ENCODE results near the gene SLC10A3.

The SLC10A3 gene, protein sequence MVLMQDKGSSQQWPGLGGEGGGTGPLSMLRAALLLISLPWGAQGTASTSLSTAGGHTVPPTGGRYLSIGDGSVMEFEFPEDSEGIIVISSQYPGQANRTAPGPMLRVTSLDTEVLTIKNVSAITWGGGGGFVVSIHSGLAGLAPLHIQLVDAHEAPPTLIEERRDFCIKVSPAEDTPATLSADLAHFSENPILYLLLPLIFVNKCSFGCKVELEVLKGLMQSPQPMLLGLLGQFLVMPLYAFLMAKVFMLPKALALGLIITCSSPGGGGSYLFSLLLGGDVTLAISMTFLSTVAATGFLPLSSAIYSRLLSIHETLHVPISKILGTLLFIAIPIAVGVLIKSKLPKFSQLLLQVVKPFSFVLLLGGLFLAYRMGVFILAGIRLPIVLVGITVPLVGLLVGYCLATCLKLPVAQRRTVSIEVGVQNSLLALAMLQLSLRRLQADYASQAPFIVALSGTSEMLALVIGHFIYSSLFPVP

DNA sequence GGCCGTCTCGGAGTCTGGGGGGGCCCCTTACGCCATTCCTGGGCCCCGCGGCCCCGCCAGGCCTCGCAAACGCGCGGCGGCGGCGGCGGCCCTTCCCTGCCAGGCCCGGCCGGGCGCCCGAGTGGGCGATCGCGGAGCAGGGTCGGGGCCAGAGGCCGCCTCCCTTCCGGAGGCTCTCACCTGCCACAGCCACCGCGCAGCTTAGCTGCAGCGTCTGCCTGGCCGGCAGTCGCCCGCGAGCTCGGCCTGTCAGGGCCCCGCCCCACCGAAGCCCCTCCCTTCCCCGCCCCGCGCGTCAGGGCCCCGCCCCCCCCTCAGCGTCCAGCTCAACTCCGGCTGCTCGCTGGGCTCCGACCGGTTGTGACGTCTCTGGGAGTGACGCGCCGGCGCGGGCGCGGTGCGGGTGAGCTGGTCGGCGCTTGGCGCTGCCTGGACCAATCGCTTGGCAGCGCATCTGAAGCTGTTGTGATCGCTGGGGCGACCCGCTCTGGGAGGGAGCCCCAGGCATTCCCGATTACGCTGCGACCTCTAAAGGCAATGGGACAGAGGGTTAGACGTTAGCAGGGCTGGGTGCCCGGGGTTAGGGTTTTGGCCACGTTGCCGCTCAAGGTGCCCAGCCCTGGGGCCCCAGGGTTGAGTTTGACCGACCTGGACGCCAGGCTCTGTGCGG is at the start of gene SLC10A3:
SLC10A3 (minus strand) TSS at position 216 of the 670 bp plus-strand sequence. CDS start 1,689 bp downstream, outside the sequence.
- FAIRE-seq (peak; percentile 100), DNase-seq (ENCODE audit: extremely low spot score, insufficient read length, low read depth) (peak; percentile 74)

- FAIRE-seq (no peak), DNase-seq (ENCODE audit: extremely low spot score, insufficient read length, low read depth) (no peak)
Observed at GRCh38 chrX:154539077-154539476, 48.6 kb upstream of the SLC10A3 start.

DNA sequence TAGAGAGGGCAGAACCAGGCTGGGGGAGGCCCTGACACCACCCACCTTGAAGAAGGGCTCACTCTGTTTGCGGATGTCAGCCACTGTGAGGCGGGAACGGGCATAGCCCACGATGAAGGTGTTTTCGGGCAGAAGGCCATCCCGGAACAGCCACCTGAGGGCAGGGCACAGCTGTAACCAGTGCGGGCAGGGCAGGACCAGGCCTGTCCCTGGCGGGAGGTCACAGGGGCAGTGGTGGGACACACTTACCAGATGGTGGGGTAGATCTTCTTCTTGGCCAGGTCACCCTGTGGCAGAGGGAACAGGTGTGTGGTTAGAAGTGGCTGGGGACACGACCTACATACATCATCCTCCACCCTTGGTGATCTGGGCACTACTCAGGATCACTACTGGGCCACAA is 45.5 kb upstream of the SLC10A3 start:
- no peak for FAIRE-seq

DNA sequence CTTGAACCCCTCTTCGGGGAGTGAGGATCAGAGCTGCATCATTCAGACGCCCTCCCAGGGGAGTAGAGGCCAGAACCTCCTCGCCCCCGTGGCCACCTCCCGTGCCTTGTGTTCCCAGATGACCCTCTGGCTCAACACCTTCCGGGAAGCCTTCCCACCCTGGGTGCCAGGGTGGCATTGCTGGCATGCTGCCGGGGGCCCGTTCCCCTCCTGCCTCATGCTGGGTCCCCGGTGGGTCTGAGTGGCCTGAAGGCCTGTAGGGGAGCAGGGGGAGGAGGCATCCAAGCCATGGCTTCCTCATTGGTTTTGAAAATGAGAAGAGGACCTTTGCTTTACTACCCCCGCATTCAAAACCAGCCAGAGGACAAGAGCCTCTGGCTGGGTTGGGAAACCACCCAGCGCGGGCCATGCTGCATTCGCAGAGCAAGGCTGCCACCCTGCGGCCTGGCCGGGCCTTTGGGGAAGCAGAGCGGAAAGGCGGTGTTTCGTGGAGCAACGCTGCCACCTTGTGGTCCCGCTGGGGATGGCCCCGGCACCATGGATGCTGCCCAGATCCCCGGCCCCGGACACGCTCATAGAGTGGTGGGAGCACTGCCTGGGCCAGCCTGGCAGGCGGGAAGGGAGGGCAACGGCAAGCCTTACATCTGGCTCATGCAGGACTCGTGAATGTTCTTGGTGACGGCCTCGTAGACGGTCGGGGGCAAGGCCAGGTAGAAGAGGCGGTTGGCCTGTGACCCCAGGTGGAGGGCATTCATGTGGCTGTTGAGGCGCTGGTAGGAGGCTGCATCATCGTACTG is 44.3 kb upstream of the SLC10A3 start:
- FAIRE-seq = peak; percentile 99
- peak; percentile 58 for DNase-seq (ENCODE audit: extremely low spot score, insufficient read length, low read depth)

More for the DNA sequence above, 45.5 kb upstream of the SLC10A3 start:
- DNase-seq (ENCODE audit: extremely low spot score, insufficient read length, low read depth) = no peak

DNA sequence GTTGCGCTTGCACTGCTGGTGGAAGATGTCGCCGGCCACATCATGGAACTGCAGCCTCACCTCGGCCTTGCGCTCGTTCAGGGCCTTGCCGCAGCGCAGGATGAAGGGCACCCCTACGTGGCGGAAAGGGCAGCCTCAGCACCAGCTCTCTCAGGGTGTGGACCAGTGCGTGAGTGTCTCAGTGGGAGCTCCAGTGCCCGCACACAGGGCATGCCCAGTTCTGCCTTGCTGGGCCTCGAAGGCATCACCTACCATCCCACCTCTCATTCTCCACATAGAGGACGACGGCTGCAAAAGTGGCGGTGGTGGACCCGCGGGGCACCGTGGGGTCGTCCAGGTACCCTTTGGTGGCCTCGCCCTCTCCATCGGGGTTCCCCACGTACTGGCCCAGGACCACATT is 42.3 kb upstream of the SLC10A3 start:
- no peak for FAIRE-seq
- DNase-seq (ENCODE audit: extremely low spot score, insufficient read length, low read depth) = no peak

DNA sequence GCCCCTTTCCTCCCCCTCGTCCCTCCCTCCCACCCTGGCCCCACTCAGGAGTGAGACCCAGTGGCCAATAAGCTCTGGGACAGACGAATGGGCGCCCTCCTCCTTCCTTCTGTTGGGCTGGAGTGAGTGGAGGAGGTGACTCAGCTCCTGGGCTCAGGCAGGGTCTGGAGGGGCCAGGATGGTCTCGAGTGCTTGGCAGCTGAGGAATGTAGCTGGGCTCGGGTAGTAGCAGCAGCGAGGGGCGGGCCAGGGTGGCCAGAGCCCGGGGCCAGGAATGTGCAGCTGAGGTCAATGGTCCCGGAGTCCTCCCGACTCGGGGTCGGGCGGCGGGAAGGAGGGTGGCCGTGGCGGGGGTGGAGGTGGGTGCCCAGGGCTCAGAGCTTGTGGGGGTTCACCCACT is 41.2 kb upstream of the SLC10A3 start:
- FAIRE-seq = no peak

DNA sequence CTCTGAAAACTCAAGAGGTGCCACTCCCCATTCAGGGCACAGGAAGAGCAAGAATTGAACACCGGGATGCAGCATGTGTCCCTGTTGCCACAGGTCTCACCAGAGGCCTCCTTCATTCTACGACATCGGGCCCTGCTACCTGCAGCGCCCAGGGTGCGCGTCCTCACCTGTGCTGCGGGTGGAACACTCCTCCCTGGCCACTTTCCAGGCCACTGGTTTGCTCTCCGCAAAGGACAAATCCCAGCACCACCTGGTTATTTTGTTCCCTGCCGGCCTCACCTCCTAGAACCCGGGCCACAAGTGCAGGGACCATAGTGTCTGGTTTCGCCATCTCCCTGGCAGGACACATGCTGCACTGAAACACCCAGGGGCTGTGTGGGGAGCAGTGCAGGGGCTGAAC is 39.9 kb upstream of the SLC10A3 start:
- DNase-seq (ENCODE audit: extremely low spot score, insufficient read length, low read depth) (no peak), FAIRE-seq (no peak)

More for the DNA sequence above, 41.2 kb upstream of the SLC10A3 start:
- DNase-seq (ENCODE audit: extremely low spot score, insufficient read length, low read depth) = no peak

DNA sequence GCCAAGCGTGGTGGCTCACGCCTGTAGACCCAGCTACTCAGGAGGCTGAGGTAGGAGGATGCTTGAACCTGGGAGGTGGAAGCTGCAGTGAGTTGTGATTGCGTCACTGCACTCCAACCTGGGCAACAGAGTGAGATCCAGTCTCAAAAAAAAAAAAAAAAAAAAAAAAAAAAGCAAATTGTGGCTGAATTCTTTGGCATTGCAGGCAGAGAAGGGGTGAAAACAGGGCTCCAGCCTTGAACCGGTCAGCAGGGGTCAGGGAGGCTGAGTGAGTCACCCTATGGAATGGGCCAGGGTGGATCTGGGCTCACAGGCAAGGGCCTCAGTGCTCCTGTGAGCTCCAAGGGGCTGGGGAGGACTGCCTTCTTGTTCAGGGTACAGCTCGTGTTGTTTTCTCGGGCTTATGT is 38.8 kb upstream of the SLC10A3 start:
- no peak for DNase-seq (ENCODE audit: extremely low spot score, insufficient read length, low read depth)
- FAIRE-seq = no peak

GRCh38 chrX:154526901-154527675 is 36.7 kb upstream of the SLC10A3 start:
- no peak for DNase-seq (ENCODE audit: extremely low spot score, insufficient read length, low read depth)
- FAIRE-seq = peak; percentile 85

DNA sequence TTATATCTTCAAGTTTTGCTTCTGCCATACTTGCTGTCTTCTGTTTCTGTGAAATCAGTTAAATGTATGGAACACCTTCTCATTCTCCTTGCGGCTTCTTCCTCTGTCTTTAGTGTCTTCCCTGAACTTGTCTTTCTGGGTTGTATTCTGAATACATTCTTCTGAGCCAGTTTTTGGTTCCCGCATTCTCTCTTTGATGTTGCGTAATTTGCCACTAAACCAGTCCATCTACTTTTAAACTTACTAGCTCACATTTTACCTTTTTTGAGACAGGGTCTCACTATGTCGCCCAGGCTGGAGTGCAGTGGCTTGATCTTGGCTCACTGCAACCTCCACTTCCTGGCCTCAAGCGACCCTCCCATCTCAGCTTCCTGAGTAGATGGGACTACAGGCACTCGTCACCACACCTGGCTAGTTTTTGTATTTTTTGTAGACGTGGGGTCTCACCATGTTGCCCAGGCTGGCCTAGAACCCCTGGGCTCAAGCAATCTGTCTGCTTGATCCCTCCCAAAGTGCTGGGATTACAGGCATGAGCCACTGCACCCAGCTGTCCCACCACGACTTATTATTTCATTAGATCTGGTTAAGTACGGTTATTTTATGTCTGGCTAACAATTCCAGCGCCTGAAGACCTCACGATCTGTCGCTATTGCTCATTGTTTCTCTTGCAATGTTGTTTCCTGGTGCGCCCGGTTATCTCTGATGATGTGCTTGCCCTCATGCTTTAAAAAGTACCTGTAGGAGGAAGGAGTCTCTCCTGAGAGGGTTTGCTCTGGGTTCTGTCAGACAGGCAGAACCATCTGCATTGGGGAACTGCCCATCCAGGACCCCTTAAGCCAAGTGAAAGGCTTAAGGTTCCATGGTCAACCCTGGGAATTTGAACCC is 35.4 kb upstream of the SLC10A3 start:
- FAIRE-seq = no peak

DNA sequence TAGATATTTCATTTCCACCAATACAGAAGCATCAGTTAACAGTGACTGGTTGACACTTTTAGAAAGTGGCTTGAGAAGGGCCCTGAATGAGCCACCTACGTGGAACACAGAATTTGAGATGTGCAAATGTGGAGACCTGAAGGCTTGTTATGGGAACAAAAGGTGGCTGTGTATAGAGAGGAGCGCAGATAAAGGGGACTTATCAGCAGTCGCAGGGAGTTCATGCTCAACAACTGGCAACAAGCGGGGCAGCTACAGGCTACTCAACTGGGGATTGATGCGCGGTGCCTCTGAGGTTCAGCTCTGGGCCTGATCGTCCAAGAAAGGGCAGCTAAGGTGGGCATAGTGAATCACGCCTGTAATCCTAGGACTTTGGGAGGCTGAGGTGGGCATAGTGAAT is 29.0 kb upstream of the SLC10A3 start:
- no peak for DNase-seq (ENCODE audit: extremely low spot score, insufficient read length, low read depth)
- no peak for FAIRE-seq

More for the DNA sequence above, 35.4 kb upstream of the SLC10A3 start:
- no peak for DNase-seq (ENCODE audit: extremely low spot score, insufficient read length, low read depth)

- FAIRE-seq (no peak), DNase-seq (ENCODE audit: extremely low spot score, insufficient read length, low read depth) (no peak)
Observed at GRCh38 chrX:154517101-154517781, 26.8 kb upstream of the SLC10A3 start.

GRCh38 chrX:154516656-154517100 is 26.2 kb upstream of the SLC10A3 start:
- FAIRE-seq = no peak
- DNase-seq (ENCODE audit: extremely low spot score, insufficient read length, low read depth) = no peak

- peak; percentile 62 for DNase-seq (ENCODE audit: extremely low spot score, insufficient read length, low read depth)
- FAIRE-seq = peak; percentile 99
Observed at GRCh38 chrX:154515966-154516655, 25.7 kb upstream of the SLC10A3 start, which contains the start of gene FAM3A. Gene FAM3A, minus strand, starts transcription at chrX:154516232. Its CDS starts 460 bp downstream, at chrX:154515772.

- FAIRE-seq (peak; percentile 75), DNase-seq (ENCODE audit: extremely low spot score, insufficient read length, low read depth) (no peak)
Observed at GRCh38 chrX:154515090-154515965, 24.9 kb upstream of the SLC10A3 start.

- FAIRE-seq = no peak
Observed at GRCh38 chrX:154513716-154514115, 23.3 kb upstream of the SLC10A3 start.

More at GRCh38 chrX:154513716-154514115, 23.3 kb upstream of the SLC10A3 start:
- no peak for DNase-seq (ENCODE audit: extremely low spot score, insufficient read length, low read depth)
